HepG2 (cell line): ENCODE results near the gene TPM2. TPM values are rescaled to one million over a fixed set of nuclear protein-coding genes. Genes with fewer than 3 reads are reported as not detected.

Source experiments
- CREBL2 ChIP-seq: sonication (generic); formaldehyde crosslinking; IDR thresholded peaks from 2 replicates; pipeline ENCODE4 v1.8.1; 2023; ENCODE audit warnings: missing genetic modification reagents, mild to moderate bottlenecking, borderline replicate concordance
- EED ChIP-seq: sonication (generic); formaldehyde crosslinking; IDR thresholded peaks from 2 replicates; pipeline ENCODE4 v1.5.0; 2020; ENCODE audit warnings: mild to moderate bottlenecking, missing genetic modification reagents
- JUND ChIP-seq: sonication (generic); formaldehyde crosslinking; IDR thresholded peaks from 2 replicates; pipeline ENCODE4 v1.8.0; 2022; ENCODE audit warnings: mild to moderate bottlenecking, missing genetic modification reagents
- MBNL3 ChIP-seq: fragments of 250-450 bp; sonication (Bioruptor Pico); conservative IDR thresholded peaks from 2 replicates; pipeline ENCODE4 v1.8.0; 2022; ENCODE audit warnings: mild to moderate bottlenecking, inconsistent platforms
- SATB2 ChIP-seq: sonication (generic); formaldehyde crosslinking; IDR thresholded peaks from 2 replicates; pipeline ENCODE4 v1.5.0; 2020; ENCODE audit warnings: missing genetic modification reagents
- TERF1 ChIP-seq: sonication (generic); formaldehyde crosslinking; IDR thresholded peaks from 2 replicates; pipeline ENCODE4 v1.8.0; 2022; ENCODE audit warnings: mild to moderate bottlenecking, missing genetic modification reagents, moderate library complexity
- TIGD3 ChIP-seq: sonication (generic); formaldehyde crosslinking; IDR thresholded peaks from 2 replicates; pipeline ENCODE4 v1.5.1; 2020; ENCODE audit warnings: mild to moderate bottlenecking, missing genetic modification reagents, borderline replicate concordance
- ZMYM2 ChIP-seq: sonication (generic); formaldehyde crosslinking; IDR thresholded peaks from 2 replicates; pipeline ENCODE4 v1.8.0; 2022; ENCODE audit warnings: mild to moderate bottlenecking, missing genetic modification reagents
- ZNF407 ChIP-seq: sonication (generic); formaldehyde crosslinking; IDR thresholded peaks from one replicate; pipeline ENCODE4 v1.5.1; 2020; ENCODE audit warnings: mild to moderate bottlenecking, missing genetic modification reagents; ENCODE audit errors: not compliant biosample characterization
- ZNF776 ChIP-seq: sonication (generic); formaldehyde crosslinking; IDR thresholded peaks from 2 replicates; pipeline ENCODE4 v1.4.0; 2020; ENCODE audit warnings: mild to moderate bottlenecking, missing genetic modification reagents
- polyA plus RNA-seq, 8 experiments: library from polyadenylated mRNA; depleted of rRNA in 3 of 8; stranded (reverse) in 7 of 8; unstranded in 1 of 8; fragments of >200 nt; fragmentation: Illumina TruSeq in 4 of 8; extraction: Trizol in 4 of 8; gene quantifications; 2 replicates each; pipeline versions ENCODE4 v1.2.1 to v1.2.3, GENCODE V29; 2011 to 2016; ENCODE audit warnings: low read depth in 4 of 8, missing spikeins in 1 of 8, mixed read lengths in 1 of 8; ENCODE audit not compliant: insufficient read depth in 1 of 8
- total RNA-seq, 5 experiments: library from RNA; depleted of rRNA; stranded (reverse); fragments of >200 nt; fragmentation: Illumina TruSeq; extraction: Trizol; gene quantifications; 2 replicates each; pipeline ENCODE4 v1.2.3, GENCODE V29; 2016; ENCODE audit warnings: low read depth in 1 of 5

TPM2 gene
- total and polyA plus RNA-seq, 2 of the 13 experiments (the other 11 are each of a cell fraction or from before 2014, with no cell fraction given): 3.1 to 10.7 TPM

- TF ChIP-seq TERF1 (CRISPR knock-in tag) (no peak), MBNL3 (CRISPR knock-in tag) (no peak), TIGD3 (CRISPR knock-in tag) (no peak), ZMYM2 (CRISPR knock-in tag) (peak; percentile 45; the same call in 1 of the 2 replicates), CREBL2 (CRISPR knock-in tag) (no peak), SATB2 (no peak), JUND (CRISPR knock-in tag) (0 out of 2 replicates have a peak, but pooled peaks have one; percentile 45), ZNF407 (CRISPR knock-in tag) (peak; percentile 85), ZNF776 (CRISPR knock-in tag) (peak; percentile 62), EED (CRISPR knock-in tag) (0 out of 2 replicates have a peak, but pooled peaks have one; percentile 72)
Measured at GRCh38 chr9:35664531-35665470, 24.9 kb downstream of the TPM2 start, which contains the start of gene ARHGEF39 (continued).
